Endodermal cell (in vitro differentiated cells): Measurements from ENCODE around the gene FOXN4. TPM values are rescaled to one million over a fixed set of nuclear protein-coding genes. Genes with fewer than 3 reads are reported as not detected.

Experiments used
- DNase-seq: peaks from one replicate; pipeline ENCODE4 v3.0.0-alpha.2; 2017
- H3K27ac ChIP-seq: 2 replicates; pipeline ENCODE4 v1.5.1; 2013; ENCODE audit warnings: mild to moderate bottlenecking, low read depth, low read length, moderate library complexity
- H3K27me3 ChIP-seq: 2 replicates; pipeline ENCODE4 v1.6.1; 2013; ENCODE audit warnings: mild to moderate bottlenecking, low read length, moderate library complexity; ENCODE audit not compliant: insufficient read depth, control insufficient read depth, poor library complexity, severe bottlenecking
- H3K36me3 ChIP-seq: 2 replicates; pipeline ENCODE4 v1.7.0; 2013; ENCODE audit warnings: mild to moderate bottlenecking, low read length, moderate library complexity; ENCODE audit not compliant: control insufficient read depth, insufficient read depth
- H3K4me1 ChIP-seq: one replicate; pipeline ENCODE4 v1.7.0; 2013; ENCODE audit warnings: low read length; ENCODE audit not compliant: control insufficient read depth, insufficient read depth
- H3K4me3 ChIP-seq: 2 replicates; pipeline ENCODE4 v1.5.1; 2013; ENCODE audit warnings: mild to moderate bottlenecking, low read length, moderate library complexity
- H3K9ac ChIP-seq: 2 replicates; pipeline ENCODE4 v1.6.1; 2013; ENCODE audit warnings: mild to moderate bottlenecking, low read length, moderate library complexity; ENCODE audit not compliant: poor library complexity, severe bottlenecking; ENCODE audit errors: extremely low read depth
- H3K9me3 ChIP-seq: 2 replicates; pipeline ENCODE4 v1.6.1; 2013; ENCODE audit warnings: mild to moderate bottlenecking, low read length, moderate library complexity; ENCODE audit not compliant: control insufficient read depth
- H3K27ac Mint-ChIP-seq: 2 replicates; pipeline ENCODE4 v1.8.0; 2020; ENCODE audit warnings: mixed read lengths
- H3K27me3 Mint-ChIP-seq: 2 replicates; pipeline ENCODE4 v1.8.0; 2021; ENCODE audit warnings: mild to moderate bottlenecking, mixed read lengths; ENCODE audit not compliant: insufficient read depth
- H3K36me3 Mint-ChIP-seq: 2 replicates; pipeline ENCODE4 v1.8.0; 2020; ENCODE audit warnings: low read depth, mixed read lengths
- H3K4me1 Mint-ChIP-seq: 2 replicates; pipeline ENCODE4 v1.8.0; 2020; ENCODE audit warnings: mixed read lengths
- H3K4me3 Mint-ChIP-seq: 2 replicates; pipeline ENCODE4 v1.8.0; 2020; ENCODE audit warnings: mild to moderate bottlenecking, moderate library complexity, mixed read lengths
- H3K9me3 Mint-ChIP-seq: 2 replicates; pipeline ENCODE4 v1.8.0; 2020; ENCODE audit warnings: mild to moderate bottlenecking, mixed read lengths
- CTCF ChIP-seq: fragments of 200-600 bp; sonication (generic); conservative IDR thresholded peaks from 2 replicates; pipeline ENCODE4 v1.5.0; 2021; ENCODE audit warnings: antibody characterized with exemption, mild to moderate bottlenecking
- WGBS, 2 experiments: methylation state at CpG; one replicate each; pipeline versions ENCODE4 v1.1.5 to v1.1.7; 2013; ENCODE audit warnings: missing lambda C conversion rate in 2 of 2, mixed read lengths in 1 of 2; ENCODE audit not compliant: insufficient coverage in 1 of 2, insufficient read length in 1 of 2; 5-methylcytosine and 5-hydroxymethylcytosine counted together
- total RNA-seq, 2 donors: library from RNA; stranded (reverse); fragmentation: NEBNext Ultra II Directional in 1 of 2; extraction: Animal tissue kit (Norgen Biotek cat#: 25700) in 1 of 2; gene quantifications; 2 replicates in 1 of 2; 3 replicates in 1 of 2; pipeline ENCODE4 v1.2.1, GENCODE V29; 2021

The FOXN4 gene
- total RNA-seq, 2 donors from 2014 or later: 0.20 to 0.55 TPM

DNA sequence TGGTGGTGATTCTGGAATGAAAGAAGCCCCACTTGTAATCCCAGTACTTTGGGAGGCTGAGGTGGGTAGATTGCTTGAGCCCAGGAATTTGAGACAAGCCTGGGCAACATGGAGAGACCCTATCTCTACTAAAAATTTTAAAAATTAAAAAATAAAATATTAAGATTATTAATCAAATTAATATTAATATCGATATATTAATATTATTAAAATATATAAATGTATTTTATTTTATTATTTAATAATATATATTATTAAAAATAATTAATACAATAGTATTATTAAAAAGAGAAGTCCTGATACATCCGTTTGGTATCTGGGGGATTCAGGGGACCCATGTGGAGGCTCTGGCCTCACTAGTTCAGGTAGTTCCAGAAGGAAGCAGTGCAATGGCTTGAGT lies 68.7 kb downstream of the FOXN4 start:
- H3K4me1 ChIP-seq: no peaks in the 10 kb centered on the region
- Mint-ChIP-seq H3K4me1 (no peaks in the 10 kb centered on the region), H3K4me3 (no peak overlapping the region), H3K27ac (no peak overlapping the region), H3K27me3 (no peaks in the 10 kb centered on the region), H3K36me3 (peaks cover 13% of the 10 kb centered on the region), H3K9me3 (no peaks in the 10 kb centered on the region)
- 80% methylated on average over 1 of the region's 2 CpGs; no CpG with 5 or more reads in 1 of the 2 experiments for WGBS, 2 experiments
- no peaks in the 10 kb centered on the region for H3K36me3 ChIP-seq
- H3K4me3 ChIP-seq: no peak overlapping the region
- no peak overlapping the region for H3K9ac ChIP-seq
- DNase-seq: no peak
- no peak overlapping the region for H3K27ac ChIP-seq
- no peak for TF ChIP-seq CTCF
- H3K27me3 ChIP-seq: no peaks in the 10 kb centered on the region
- H3K9me3 ChIP-seq: no peaks in the 10 kb centered on the region

DNA sequence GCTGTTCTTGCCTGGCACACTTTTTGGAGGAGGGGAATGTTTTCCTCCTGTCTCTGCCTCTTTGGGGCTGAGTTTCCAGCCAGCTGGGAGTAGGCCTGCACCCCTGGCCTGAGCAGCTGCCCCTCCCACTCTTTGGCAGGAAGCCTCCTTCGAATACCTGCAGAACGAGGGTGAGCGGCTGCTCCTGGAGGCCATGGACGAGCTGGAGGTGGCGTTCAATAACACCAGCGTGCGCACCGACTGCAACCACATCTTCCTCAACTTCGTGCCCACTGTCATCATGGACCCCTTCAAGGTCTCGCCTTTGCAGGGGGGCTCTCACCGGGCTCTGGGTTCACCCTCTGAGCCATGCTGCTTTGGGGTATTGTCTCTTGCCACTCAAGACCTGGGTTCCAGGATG lies 69.4 kb downstream of the FOXN4 start:
- WGBS, 2 experiments: 93 to 95% methylated on average over 8 to 11 of the region's 11 CpGs
- Histone ChIP-seq H3K27me3 (no peaks in the 10 kb centered on the region), H3K27ac (no peak overlapping the region), H3K4me1 (no peaks in the 10 kb centered on the region), H3K36me3 (no peaks in the 10 kb centered on the region), H3K4me3 (no peak overlapping the region), H3K9me3 (no peaks in the 10 kb centered on the region), H3K9ac (no peak overlapping the region)
- no peak for TF ChIP-seq CTCF
- Mint-ChIP-seq H3K4me3 (no peak overlapping the region), H3K4me1 (no peaks in the 10 kb centered on the region), H3K27ac (no peak overlapping the region), H3K9me3 (no peaks in the 10 kb centered on the region), H3K27me3 (no peaks in the 10 kb centered on the region), H3K36me3 (peaks cover 13% of the 10 kb centered on the region)
- DNase-seq: no peak

- no peak for DNase-seq
- H3K4me3 ChIP-seq: no peak overlapping the region
- H3K9me3 ChIP-seq: no peaks in the 10 kb centered on the region
- no peak for TF ChIP-seq CTCF
- H3K27me3 ChIP-seq: no peaks in the 10 kb centered on the region
- peaks cover 12% of the 10 kb centered on the region for H3K36me3 Mint-ChIP-seq
- no peaks in the 10 kb centered on the region for H3K36me3 ChIP-seq
- no peaks in the 10 kb centered on the region for H3K4me1 ChIP-seq
- H3K9ac ChIP-seq: no peak overlapping the region
- H3K27ac Mint-ChIP-seq: no peak overlapping the region
- H3K27me3 Mint-ChIP-seq: no peaks in the 10 kb centered on the region
- WGBS, 2 experiments: 91 to 92% methylated on average over 3 to 4 of the region's 4 CpGs
- H3K9me3 Mint-ChIP-seq: no peaks in the 10 kb centered on the region
- H3K4me3 Mint-ChIP-seq: no peak overlapping the region
- H3K4me1 Mint-ChIP-seq: no peaks in the 10 kb centered on the region
- no peak overlapping the region for H3K27ac ChIP-seq
Observed at GRCh38 chr12:109239179-109239578, 69.9 kb downstream of the FOXN4 start.
